A673 (cell line): ENCODE data around the gene ZBTB26.

Experiments
- EZH2 ChIP-seq: fragments of 200-600 bp; sonication (generic); IDR thresholded peaks from 2 replicates; pipeline ENCODE4 v1.6.1; 2017; ENCODE audit warnings: borderline replicate concordance, low read depth, mild to moderate bottlenecking, mixed read lengths, antibody characterized with exemption, low read length; ENCODE audit not compliant: poor library complexity, severe bottlenecking
- TF ChIP-seq, protein P1 (sequence below): fragments of 300-800, 200-600 bp; sonication (generic); conservative IDR thresholded peaks from 2 replicates; pipeline ENCODE4 v1.5.1; 2017; ENCODE audit warnings: low read depth, mild to moderate bottlenecking, antibody characterized with exemption, low read length, moderate library complexity, mixed read lengths

DNA sequence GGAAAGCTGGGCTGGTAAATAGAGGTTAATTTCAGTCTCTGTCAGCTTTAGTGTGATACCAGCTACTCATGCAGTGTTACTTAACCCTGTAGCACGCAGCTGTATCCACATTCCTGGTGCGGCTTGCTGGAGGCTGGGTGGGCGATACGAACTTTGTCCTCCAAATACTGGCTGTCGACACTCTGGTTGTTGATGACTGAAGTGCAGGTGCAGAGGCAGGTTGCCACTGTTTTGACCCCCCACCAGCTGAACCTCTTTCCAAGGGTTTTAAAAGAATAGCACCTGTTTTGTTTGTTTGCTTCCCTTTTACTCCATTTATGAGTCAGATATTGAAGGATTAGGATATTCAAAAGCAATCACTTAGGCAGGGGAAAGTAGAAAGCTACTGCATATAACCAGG lies 5.2 kb upstream of the ZBTB26 start:
- TF ChIP-seq, protein P1, sequence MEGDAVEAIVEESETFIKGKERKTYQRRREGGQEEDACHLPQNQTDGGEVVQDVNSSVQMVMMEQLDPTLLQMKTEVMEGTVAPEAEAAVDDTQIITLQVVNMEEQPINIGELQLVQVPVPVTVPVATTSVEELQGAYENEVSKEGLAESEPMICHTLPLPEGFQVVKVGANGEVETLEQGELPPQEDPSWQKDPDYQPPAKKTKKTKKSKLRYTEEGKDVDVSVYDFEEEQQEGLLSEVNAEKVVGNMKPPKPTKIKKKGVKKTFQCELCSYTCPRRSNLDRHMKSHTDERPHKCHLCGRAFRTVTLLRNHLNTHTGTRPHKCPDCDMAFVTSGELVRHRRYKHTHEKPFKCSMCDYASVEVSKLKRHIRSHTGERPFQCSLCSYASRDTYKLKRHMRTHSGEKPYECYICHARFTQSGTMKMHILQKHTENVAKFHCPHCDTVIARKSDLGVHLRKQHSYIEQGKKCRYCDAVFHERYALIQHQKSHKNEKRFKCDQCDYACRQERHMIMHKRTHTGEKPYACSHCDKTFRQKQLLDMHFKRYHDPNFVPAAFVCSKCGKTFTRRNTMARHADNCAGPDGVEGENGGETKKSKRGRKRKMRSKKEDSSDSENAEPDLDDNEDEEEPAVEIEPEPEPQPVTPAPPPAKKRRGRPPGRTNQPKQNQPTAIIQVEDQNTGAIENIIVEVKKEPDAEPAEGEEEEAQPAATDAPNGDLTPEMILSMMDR, result no peak
- no peak for TF ChIP-seq EZH2
